Skeletal muscle satellite cell (primary cell): ENCODE results near the gene SMIM23. TPM values are rescaled to one million over a fixed set of nuclear protein-coding genes. Genes with fewer than 3 reads are reported as not detected.

ENCODE experiments used
- H3K27me3 ChIP-seq: 2 replicates; pipeline ENCODE4 v1.7.0; 2013; ENCODE audit warnings: low read length; ENCODE audit not compliant: control insufficient read depth, insufficient read depth
- H3K36me3 ChIP-seq: 2 replicates; pipeline ENCODE4 v1.7.0; 2013; ENCODE audit warnings: mild to moderate bottlenecking, control low read depth, low read length; ENCODE audit not compliant: insufficient read depth
- H3K4me1 ChIP-seq: 2 replicates; pipeline ENCODE4 v1.7.0; 2013; ENCODE audit warnings: low read length; ENCODE audit not compliant: control insufficient read depth, insufficient read depth
- H3K4me2 ChIP-seq: 2 replicates; pipeline ENCODE4 v1.7.0; 2013; ENCODE audit warnings: mild to moderate bottlenecking, low read length
- H3K4me3 ChIP-seq: 2 replicates; pipeline ENCODE4 v1.7.0; 2013; ENCODE audit warnings: low read length
- H3K9ac ChIP-seq: 2 replicates; pipeline ENCODE4 v1.7.0; 2013; ENCODE audit warnings: mild to moderate bottlenecking, low read depth, low read length, moderate library complexity
- H3K9me3 ChIP-seq: replicated peaks from 2 replicates; pipeline ENCODE4 v1.7.0; 2013; ENCODE audit warnings: mild to moderate bottlenecking, control low read depth, low read length
- total RNA-seq: library from RNA; depleted of rRNA; stranded (reverse); fragments of >200 nt; gene quantifications from 2 replicates; pipeline ENCODE4 v1.2.3, GENCODE V29; 2012; rRNA removed

The SMIM23 gene
- not detected in 2 replicates for total RNA-seq

DNA sequence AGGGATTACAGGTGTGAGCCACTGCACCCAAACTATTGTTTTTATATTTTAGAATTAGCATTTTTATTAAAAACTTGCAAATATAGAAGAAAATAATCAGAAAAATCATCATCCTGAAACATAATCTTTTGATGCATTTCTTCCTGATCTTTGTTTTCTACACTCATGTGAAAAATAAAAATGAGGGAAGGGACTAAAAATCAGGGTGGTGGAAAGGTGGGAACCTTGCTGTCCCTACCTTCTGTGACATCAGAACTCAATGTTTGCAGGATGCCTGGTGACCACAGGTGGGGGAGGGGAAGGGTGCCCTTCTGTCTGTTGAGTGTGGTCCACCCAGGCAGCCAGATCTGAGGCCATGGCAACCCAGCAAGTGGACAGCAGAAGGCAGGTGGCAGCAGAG lies at the start of gene SMIM23:
TSS of gene SMIM23 (plus strand) at position 301 of the 400 bp plus-strand sequence. CDS start at position 356, 55 bp downstream.
- Histone ChIP-seq H3K36me3 (no peaks in the 10 kb centered on the region), H3K9ac (no peak within 1 kb of the TSS), H3K27me3 (peaks cover 30% of the 10 kb centered on the region), H3K4me1 (no peaks in the 10 kb centered on the region), H3K4me2 (no peak within 1 kb of the TSS), H3K4me3 (no peak within 1 kb of the TSS), H3K9me3 (no peaks in the 10 kb centered on the region)

DNA sequence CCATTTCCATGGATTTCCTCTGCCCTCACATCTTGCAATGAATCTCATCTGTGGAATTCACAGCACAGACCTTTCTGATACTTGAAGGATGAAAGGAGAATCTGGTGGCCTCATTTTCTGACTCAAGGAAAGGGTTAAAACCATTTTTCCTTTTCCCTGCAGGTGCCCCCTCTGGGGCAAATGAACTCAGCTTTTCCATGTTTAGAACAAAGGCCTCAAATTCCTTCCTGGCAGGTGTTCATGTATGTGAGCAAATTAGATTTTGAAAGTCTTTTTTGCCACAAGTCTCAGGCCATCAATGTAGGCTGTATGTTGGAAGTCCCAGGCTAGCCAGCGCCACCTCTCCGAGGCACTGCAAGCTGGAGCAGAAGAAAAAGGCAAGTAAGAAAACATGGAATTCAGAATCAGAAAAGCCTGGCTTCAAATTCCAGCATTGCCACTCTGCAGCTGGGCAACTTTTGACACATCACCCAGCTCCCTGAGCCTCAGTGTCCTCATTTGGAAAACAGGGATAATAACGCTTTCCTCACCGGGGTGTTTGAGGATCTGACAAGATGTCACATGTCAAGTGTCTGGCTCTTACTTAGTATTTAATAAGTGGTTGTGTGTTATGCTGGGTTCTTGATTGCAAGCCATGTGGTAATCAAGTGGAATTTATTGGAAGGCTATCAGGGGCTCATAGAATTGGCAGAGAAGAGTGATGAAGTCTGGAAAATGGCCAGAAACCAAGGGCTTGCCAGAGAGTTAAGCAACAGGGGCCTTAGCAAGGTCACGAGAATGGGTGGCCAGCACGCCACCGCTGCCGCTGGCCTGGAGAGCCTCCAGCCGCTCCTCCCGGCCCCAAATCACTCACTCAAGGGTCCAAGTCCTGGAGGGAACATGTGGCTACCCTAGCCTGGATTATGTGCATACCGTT lies 48.4 kb upstream of the SMIM23 start:
- H3K4me1 ChIP-seq: no peaks in the 10 kb centered on the region
- no peak overlapping the region for H3K4me2 ChIP-seq
- no peak overlapping the region for H3K4me3 ChIP-seq
- H3K9me3 ChIP-seq: no peaks in the 10 kb centered on the region
- no peak overlapping the region for H3K9ac ChIP-seq
- H3K27me3 ChIP-seq: peaks cover 28% of the 10 kb centered on the region
- H3K36me3 ChIP-seq: no peaks in the 10 kb centered on the region

DNA sequence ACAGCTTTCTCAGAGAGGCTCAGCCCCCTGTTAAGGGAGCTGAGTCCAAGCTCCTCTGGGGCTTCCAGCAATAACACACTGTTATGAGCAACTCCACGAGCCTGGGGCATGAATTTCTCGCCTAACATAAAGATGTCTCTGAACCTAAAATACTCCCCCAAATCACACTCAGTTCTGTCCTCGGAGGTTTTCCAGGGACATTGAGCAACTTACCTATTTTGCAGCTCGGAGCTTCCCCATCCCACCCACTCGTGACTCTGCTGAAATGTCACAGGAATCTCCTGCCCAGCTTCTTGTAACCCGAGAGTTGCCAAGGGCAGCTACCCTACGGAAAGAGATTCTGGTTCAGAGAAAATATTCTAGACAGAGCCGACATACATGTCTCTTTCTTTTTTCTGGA lies 47.1 kb upstream of the SMIM23 start:
- H3K4me3 ChIP-seq: no peak overlapping the region
- H3K9ac ChIP-seq: no peak overlapping the region
- no peaks in the 10 kb centered on the region for H3K36me3 ChIP-seq
- H3K9me3 ChIP-seq: no peaks in the 10 kb centered on the region
- no peaks in the 10 kb centered on the region for H3K4me1 ChIP-seq
- H3K27me3 ChIP-seq: peaks cover 30% of the 10 kb centered on the region
- no peak overlapping the region for H3K4me2 ChIP-seq

DNA sequence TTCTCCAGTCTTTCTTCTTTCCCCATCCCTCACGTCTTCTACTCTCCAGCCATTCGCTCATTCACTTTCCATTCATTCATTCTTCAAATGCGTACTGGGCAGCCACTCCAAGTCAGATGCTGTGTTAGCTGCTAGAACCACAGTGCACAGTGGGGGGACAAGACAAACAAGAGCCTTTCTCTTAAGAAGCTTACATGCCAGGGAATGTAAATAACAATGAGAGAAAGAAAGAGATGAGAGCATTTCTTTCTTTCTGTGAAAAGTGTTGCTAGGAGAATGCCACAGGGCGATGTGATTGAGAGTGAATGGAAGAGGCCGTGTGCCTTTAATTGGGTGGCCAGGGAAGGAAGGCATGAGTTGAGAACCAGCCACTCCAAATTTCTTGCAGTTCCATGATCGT lies 46.3 kb upstream of the SMIM23 start:
- no peaks in the 10 kb centered on the region for H3K4me1 ChIP-seq
- H3K9ac ChIP-seq: no peak overlapping the region
- no peaks in the 10 kb centered on the region for H3K9me3 ChIP-seq
- peaks cover 30% of the 10 kb centered on the region for H3K27me3 ChIP-seq
- no peak overlapping the region for H3K4me3 ChIP-seq
- H3K36me3 ChIP-seq: no peaks in the 10 kb centered on the region
- no peak overlapping the region for H3K4me2 ChIP-seq

DNA sequence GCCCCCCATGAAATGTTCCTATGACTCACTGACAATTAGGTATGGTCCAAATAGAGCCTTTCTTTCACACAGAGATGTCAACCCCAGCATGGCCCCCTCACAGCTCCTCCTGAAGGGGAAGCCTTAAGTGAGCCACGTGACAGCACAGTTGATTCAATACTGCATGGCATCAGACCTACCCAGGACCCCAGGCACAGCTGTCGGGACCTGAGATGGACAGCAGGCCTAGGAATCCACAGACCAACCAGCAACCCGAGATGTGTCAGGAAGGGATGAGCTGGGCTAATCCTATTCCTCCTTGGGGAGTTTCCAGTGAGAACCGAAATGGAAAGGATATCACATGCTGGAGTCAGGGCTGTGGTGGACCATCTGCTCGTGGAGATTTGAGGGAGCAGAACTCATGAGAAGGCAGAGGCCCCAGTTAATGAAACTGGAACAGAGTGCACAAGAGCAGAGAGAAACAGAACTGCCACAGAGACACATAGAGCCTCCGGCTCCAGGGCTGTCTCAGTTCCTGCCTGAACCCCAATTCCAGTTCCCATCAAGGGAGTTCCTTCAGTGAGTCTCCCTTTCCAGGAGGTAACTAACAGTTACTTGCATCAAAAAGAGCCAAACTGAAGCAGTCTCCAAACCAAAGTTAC lies 42.1 kb upstream of the SMIM23 start:
- H3K9me3 ChIP-seq: no peaks in the 10 kb centered on the region

DNA sequence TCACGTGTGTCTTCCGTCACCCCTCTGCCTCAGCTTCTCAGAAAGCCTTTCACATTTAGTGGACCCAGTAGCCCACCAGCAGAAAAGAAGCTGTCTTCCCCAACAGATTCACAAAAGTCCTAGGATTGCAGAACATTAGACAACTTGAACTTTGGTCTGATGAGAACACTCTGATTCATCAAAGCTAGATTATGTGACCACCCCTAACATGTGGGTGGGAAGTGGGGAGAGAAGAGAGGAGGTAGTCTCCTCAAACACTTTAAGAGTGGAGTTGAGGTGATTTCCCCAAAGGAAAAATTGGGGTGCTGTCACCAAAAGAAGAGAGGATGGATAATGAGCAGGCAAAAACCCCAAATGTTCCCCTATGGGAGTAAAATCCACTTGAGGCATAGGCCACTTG lies 41.4 kb upstream of the SMIM23 start:
- H3K27me3 ChIP-seq: peaks cover 20% of the 10 kb centered on the region
- H3K9me3 ChIP-seq: no peaks in the 10 kb centered on the region
- H3K36me3 ChIP-seq: no peaks in the 10 kb centered on the region
- H3K4me3 ChIP-seq: no peak overlapping the region
- no peaks in the 10 kb centered on the region for H3K4me1 ChIP-seq
- no peak overlapping the region for H3K9ac ChIP-seq
- H3K4me2 ChIP-seq: no peak overlapping the region

More for the DNA sequence above, 42.1 kb upstream of the SMIM23 start:
- Histone ChIP-seq H3K36me3 (no peaks in the 10 kb centered on the region), H3K4me3 (no peak overlapping the region), H3K27me3 (peaks cover 25% of the 10 kb centered on the region), H3K4me1 (no peaks in the 10 kb centered on the region), H3K9ac (no peak overlapping the region), H3K4me2 (no peak overlapping the region)

DNA sequence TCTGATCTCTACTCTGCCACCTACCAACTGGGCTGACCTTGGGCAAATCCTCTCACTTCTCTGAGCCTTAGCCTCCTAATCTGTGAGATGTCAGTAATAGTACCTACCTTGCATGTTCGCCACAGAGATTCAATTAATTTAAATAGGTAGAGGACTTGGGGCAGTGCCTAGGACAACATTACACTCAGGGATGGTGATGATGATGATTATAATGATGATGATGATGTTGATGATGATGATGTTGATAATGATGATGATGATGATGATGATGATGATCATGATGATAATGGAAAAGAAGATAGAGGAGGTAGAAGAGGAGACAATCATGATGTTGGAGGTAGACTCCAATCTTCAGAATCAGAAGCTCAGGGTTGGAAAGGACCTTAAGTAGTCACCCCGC lies 40.7 kb upstream of the SMIM23 start:
- Histone ChIP-seq H3K36me3 (no peaks in the 10 kb centered on the region), H3K4me1 (no peaks in the 10 kb centered on the region), H3K4me3 (no peak overlapping the region), H3K9me3 (no peaks in the 10 kb centered on the region), H3K27me3 (peaks cover 16% of the 10 kb centered on the region), H3K4me2 (no peak overlapping the region), H3K9ac (no peak overlapping the region)

DNA sequence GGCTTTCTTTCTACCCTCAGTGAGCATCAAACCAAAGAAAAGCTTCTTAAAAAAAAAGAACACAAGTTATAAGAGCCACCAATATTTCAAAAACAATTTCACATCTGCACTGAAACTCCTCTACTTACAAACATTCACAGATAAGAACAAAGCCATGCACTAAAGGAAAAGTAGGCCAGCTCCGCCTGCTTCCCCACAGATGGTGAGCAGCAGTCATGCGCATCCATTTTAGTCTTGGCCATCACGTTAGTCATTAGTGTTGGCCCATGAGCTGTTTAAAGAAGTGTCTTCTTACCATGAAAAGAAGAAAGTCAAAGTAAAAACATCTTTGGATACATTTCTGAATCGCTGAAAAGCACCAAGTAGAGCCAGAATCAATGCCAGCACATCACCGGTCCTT lies 40.0 kb upstream of the SMIM23 start:
- Histone ChIP-seq H3K27me3 (peaks cover 16% of the 10 kb centered on the region), H3K9ac (no peak overlapping the region), H3K4me3 (no peak overlapping the region), H3K4me1 (no peaks in the 10 kb centered on the region), H3K36me3 (no peaks in the 10 kb centered on the region), H3K9me3 (no peaks in the 10 kb centered on the region), H3K4me2 (no peak overlapping the region)

DNA sequence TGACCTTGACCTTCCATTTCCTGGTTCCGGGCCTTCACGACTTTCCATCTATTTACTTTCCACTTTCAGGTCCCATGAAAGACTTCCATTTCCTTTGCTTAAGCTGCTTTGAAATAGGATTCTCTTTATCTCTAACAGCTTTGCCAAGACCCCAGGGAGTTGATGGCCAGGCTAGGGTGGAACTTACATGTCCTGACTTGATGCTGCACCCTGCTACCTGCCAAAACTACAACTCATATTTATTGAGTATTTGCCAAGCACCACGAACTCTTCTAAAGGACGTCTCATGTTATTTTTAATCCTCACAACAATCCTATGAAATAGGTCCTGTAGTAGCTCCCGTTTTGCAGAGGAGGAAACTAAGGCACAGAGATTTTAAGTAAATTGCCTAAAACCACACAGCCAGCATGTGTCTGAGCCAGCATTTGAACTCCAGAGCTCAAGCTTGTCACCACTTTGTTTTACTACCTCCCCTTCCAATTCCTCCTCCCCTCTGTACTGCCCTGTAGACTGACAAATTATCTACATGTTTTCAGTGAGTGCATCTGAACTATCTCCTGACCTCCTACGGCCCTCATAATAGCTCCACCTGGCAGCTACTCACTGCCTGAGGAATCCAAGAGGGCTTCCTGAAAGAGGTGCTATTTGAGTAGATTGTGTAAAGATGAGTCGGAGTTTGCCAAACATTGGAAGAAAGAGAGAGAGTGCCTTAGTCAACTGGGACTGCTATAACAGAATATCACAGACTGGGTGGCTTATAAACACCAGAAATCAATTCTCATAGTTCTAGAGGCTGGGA lies 38.4 kb upstream of the SMIM23 start:
- Histone ChIP-seq H3K9me3 (no peaks in the 10 kb centered on the region), H3K4me2 (no peak overlapping the region), H3K4me1 (no peaks in the 10 kb centered on the region), H3K9ac (no peak overlapping the region), H3K27me3 (peaks cover 10% of the 10 kb centered on the region), H3K36me3 (no peaks in the 10 kb centered on the region), H3K4me3 (no peak overlapping the region)

DNA sequence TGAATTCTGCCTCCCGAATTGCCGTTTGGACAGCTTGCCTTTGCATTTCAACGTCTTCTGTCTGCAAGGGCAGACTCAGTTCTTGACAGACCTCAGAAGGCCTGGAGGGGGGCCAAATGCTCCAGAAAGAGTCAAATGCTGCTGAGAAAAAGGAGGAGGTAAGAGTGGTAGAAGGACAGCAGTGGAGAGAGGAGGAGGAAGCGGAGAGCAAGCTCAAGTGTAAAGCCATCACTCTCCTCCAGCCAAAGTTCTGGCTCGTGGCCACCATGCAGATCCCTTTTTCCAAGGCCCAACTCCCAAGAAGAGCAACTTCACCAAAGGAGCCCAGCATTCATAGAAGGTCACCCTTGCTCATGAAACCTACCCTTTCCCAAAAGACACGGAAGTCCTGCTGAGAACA lies 36.9 kb upstream of the SMIM23 start:
- H3K4me3 ChIP-seq: no peak overlapping the region
- no peaks in the 10 kb centered on the region for H3K4me1 ChIP-seq
- H3K27me3 ChIP-seq: peaks cover 8% of the 10 kb centered on the region
- H3K36me3 ChIP-seq: no peaks in the 10 kb centered on the region
- no peaks in the 10 kb centered on the region for H3K9me3 ChIP-seq
- H3K4me2 ChIP-seq: no peak overlapping the region
- no peak overlapping the region for H3K9ac ChIP-seq

DNA sequence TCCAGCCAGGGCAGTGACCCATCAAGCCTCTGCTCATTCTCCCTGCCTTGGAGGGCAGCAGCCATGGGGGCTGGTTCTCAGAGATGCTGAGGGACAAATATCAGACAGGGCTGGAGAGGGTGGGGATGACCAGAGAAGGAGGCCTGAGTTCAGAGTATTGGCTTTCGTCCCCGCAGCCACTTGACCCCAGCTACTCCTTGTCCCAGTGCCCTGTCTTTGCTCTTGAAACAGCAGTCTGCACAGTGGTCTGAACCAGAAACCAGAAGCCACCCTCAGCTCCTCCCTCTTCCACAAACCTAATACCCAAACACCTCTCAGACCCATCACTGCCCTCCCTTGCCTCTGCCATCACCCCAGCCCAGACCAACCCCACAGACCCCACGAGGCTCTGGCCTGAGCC lies 36.3 kb upstream of the SMIM23 start:
- H3K36me3 ChIP-seq: no peaks in the 10 kb centered on the region
- no peak overlapping the region for H3K9ac ChIP-seq
- H3K27me3 ChIP-seq: peaks cover 7% of the 10 kb centered on the region
- no peaks in the 10 kb centered on the region for H3K9me3 ChIP-seq
- H3K4me2 ChIP-seq: no peak overlapping the region
- no peak overlapping the region for H3K4me3 ChIP-seq
- no peaks in the 10 kb centered on the region for H3K4me1 ChIP-seq
